IMR-90 (cell line): ENCODE results near the gene SGSM2. TPM values are rescaled to one million over a fixed set of nuclear protein-coding genes. Genes with fewer than 3 reads are reported as not detected.

ENCODE experiments used
- ATAC-seq: fragments of 200-7000 bp; cut with Tn5 transposase; 2 replicates; pipeline ENCODE4 v1.9.1; 2020; ENCODE audit warnings: low read depth, mild to moderate bottlenecking, moderate library complexity
- BruUV-seq: library from RNA; stranded (reverse); fragments of 400-500 nt; replicated peaks from 2 replicates; lab custom pipeline; 2021; lab: Mats Ljungman, UMichigan
- CTCF ChIA-PET: fragments of 300-600 bp; formaldehyde crosslinking; extraction: SDS; loops from one replicate; lab custom pipeline; 2021; ENCODE audit warnings: antibody characterized with exemption; lab: Yijun Ruan, JAX
- POLR2A ChIA-PET: fragments of 300-600 bp; sonication (Branson Sonifier 250); formaldehyde crosslinking; loops from one replicate; lab custom pipeline; 2022; ENCODE audit warnings: antibody characterized with exemption; ENCODE audit not compliant: unreplicated experiment; lab: Charles Lee
- DNase-seq: peaks from one replicate; pipeline ENCODE4 v3.0.0; 2013
- H2AFZ ChIP-seq: replicated peaks from 2 replicates; pipeline ENCODE3; 2013; ENCODE audit warnings: low read length, mild to moderate bottlenecking; ENCODE audit not compliant: poor library complexity
- H2AK5ac ChIP-seq: 2 replicates; pipeline ENCODE4 v1.6.1; 2013; ENCODE audit warnings: low read depth, low read length, inconsistent platforms
- H2AK9ac ChIP-seq: replicated peaks from 2 replicates; pipeline ENCODE3; 2013; ENCODE audit warnings: mild to moderate bottlenecking, low read depth, low read length, moderate library complexity; ENCODE audit not compliant: poor library complexity
- H2BK120ac ChIP-seq: 2 replicates; pipeline ENCODE4 v1.6.1; 2013; ENCODE audit warnings: low read depth, low read length, inconsistent platforms
- H2BK15ac ChIP-seq: 3 replicates; pipeline ENCODE4 v1.6.1; 2013; ENCODE audit warnings: low read depth, low read length, inconsistent platforms
- H2BK20ac ChIP-seq: 2 replicates; pipeline ENCODE4 v1.6.1; 2013; ENCODE audit warnings: low read depth, mild to moderate bottlenecking, inconsistent platforms, low read length, moderate library complexity
- H2BK5ac ChIP-seq: 2 replicates; pipeline ENCODE4 v1.6.1; 2013; ENCODE audit warnings: mild to moderate bottlenecking, low read depth, low read length, inconsistent platforms; ENCODE audit not compliant: poor library complexity, severe bottlenecking
- H3K14ac ChIP-seq: replicated peaks from 2 replicates; pipeline ENCODE4 v1.6.1; 2013; ENCODE audit warnings: low read depth, low read length, inconsistent platforms
- H3K18ac ChIP-seq: 2 replicates; pipeline ENCODE4 v1.6.1; 2013; ENCODE audit warnings: low read depth, low read length, control low read depth
- H3K23ac ChIP-seq: 2 replicates; pipeline ENCODE4 v1.6.1; 2013; ENCODE audit warnings: low read depth, low read length, inconsistent platforms
- H3K27ac ChIP-seq: 2 replicates; pipeline ENCODE4 v1.5.1; 2013; ENCODE audit warnings: mild to moderate bottlenecking, control low read depth, low read length; ENCODE audit not compliant: insufficient read depth
- H3K27me3 ChIP-seq: 2 replicates; pipeline ENCODE4 v1.6.1; 2013; ENCODE audit warnings: low read length; ENCODE audit not compliant: control insufficient read depth, insufficient read depth
- H3K36me3 ChIP-seq: 2 replicates; pipeline ENCODE4 v1.6.1; 2013; ENCODE audit warnings: low read length, mixed read lengths; ENCODE audit not compliant: control insufficient read depth, insufficient read depth
- H3K4ac ChIP-seq: 2 replicates; pipeline ENCODE4 v1.6.1; 2013; ENCODE audit warnings: low read depth, low read length, inconsistent platforms
- H3K4me1 ChIP-seq: 2 replicates; pipeline ENCODE4 v1.6.1; 2013; ENCODE audit warnings: low read length, mixed read lengths; ENCODE audit not compliant: control insufficient read depth, insufficient read depth
- H3K4me2 ChIP-seq: 2 replicates; pipeline ENCODE4 v1.6.1; 2013; ENCODE audit warnings: low read depth, mild to moderate bottlenecking, control low read depth, low read length, moderate library complexity
- H3K4me3 ChIP-seq: 2 replicates; pipeline ENCODE4 v1.5.1; 2013; ENCODE audit warnings: low read depth, mild to moderate bottlenecking, control low read depth, low read length, moderate library complexity; ENCODE audit not compliant: insufficient read depth
- H3K56ac ChIP-seq: 2 replicates; pipeline ENCODE4 v1.6.1; 2013; ENCODE audit warnings: low read length, inconsistent platforms; ENCODE audit not compliant: insufficient read depth; ENCODE audit errors: extremely low read depth
- H3K79me1 ChIP-seq, 2 experiments: 2 replicates each; pipeline ENCODE4 v1.6.1; 2013; ENCODE audit warnings: low read length in 2 of 2, inconsistent platforms in 1 of 2, low read depth in 1 of 2
- H3K9ac ChIP-seq: 2 replicates; pipeline ENCODE4 v1.6.1; 2013; ENCODE audit warnings: low read depth, low read length, control low read depth
- H3K9me1 ChIP-seq: 2 replicates; pipeline ENCODE4 v1.6.1; 2013; ENCODE audit warnings: low read length, inconsistent platforms; ENCODE audit not compliant: insufficient read depth
- H3K9me3 ChIP-seq: 2 replicates; pipeline ENCODE4 v1.6.1; 2013; ENCODE audit warnings: low read length; ENCODE audit not compliant: control insufficient read depth, insufficient read depth
- H4K20me1 ChIP-seq: 2 replicates; pipeline ENCODE4 v1.6.1; 2013; ENCODE audit warnings: low read length, inconsistent platforms; ENCODE audit not compliant: insufficient read depth
- H4K5ac ChIP-seq: 2 replicates; pipeline ENCODE4 v1.6.1; 2013; ENCODE audit warnings: mild to moderate bottlenecking, low read depth, low read length, control low read depth
- H4K8ac ChIP-seq, 2 experiments: 2 replicates each; pipeline ENCODE4 v1.6.1; 2013; ENCODE audit warnings: low read depth in 2 of 2, low read length in 2 of 2, control low read depth in 1 of 2, inconsistent platforms in 1 of 2
- H4K91ac ChIP-seq: 2 replicates; pipeline ENCODE4 v1.6.1; 2013; ENCODE audit warnings: low read depth, low read length, inconsistent platforms; ENCODE audit not compliant: insufficient read depth
- BHLHE40 ChIP-seq: fragments of 150-350 bp; IDR thresholded peaks from 2 replicates; pipeline ENCODE4 v1.6.1; 2016; ENCODE audit warnings: mild to moderate bottlenecking, low read depth, low read length
- CEBPB ChIP-seq: IDR thresholded peaks from 2 replicates; pipeline ENCODE4 v1.6.1; 2012; ENCODE audit warnings: low read depth, low read length, improper control_type of control experiment
- CHD1 ChIP-seq: IDR thresholded peaks from 2 replicates; pipeline ENCODE4 v1.6.1; 2012; ENCODE audit warnings: low read depth, low read length, improper control_type of control experiment
- CTCF ChIP-seq: conservative IDR thresholded peaks from 2 replicates; pipeline ENCODE4 v1.5.1; 2012; ENCODE audit warnings: mild to moderate bottlenecking, low read depth, low read length, improper control_type of control experiment
- ELK1 ChIP-seq: fragments of 150-350 bp; IDR thresholded peaks from 2 replicates; pipeline ENCODE4 v1.6.1; 2016; ENCODE audit warnings: low read depth, mild to moderate bottlenecking, low read length, moderate library complexity, borderline replicate concordance
- MAFK ChIP-seq: IDR thresholded peaks from 2 replicates; pipeline ENCODE4 v1.6.1; 2012; ENCODE audit warnings: low read depth, low read length, improper control_type of control experiment
- MAZ ChIP-seq: IDR thresholded peaks from 2 replicates; pipeline ENCODE4 v1.6.1; 2012; ENCODE audit warnings: low read depth, mild to moderate bottlenecking, low read length, improper control_type of control experiment, moderate library complexity, borderline replicate concordance
- MXI1 ChIP-seq: IDR thresholded peaks from 2 replicates; pipeline ENCODE4 v1.6.1; 2012; ENCODE audit warnings: low read depth, mild to moderate bottlenecking, low read length, moderate library complexity, borderline replicate concordance
- POLR2A ChIP-seq: IDR thresholded peaks from 2 replicates; pipeline ENCODE4 v1.6.1; 2012; ENCODE audit warnings: mild to moderate bottlenecking, low read depth, low read length
- RAD21 ChIP-seq: IDR thresholded peaks from 2 replicates; pipeline ENCODE4 v1.6.1; 2012; ENCODE audit warnings: low read length, improper control_type of control experiment
- RCOR1 ChIP-seq: IDR thresholded peaks from 2 replicates; pipeline ENCODE4 v1.6.1; 2012; ENCODE audit warnings: mild to moderate bottlenecking, low read length, improper control_type of control experiment; ENCODE audit not compliant: insufficient replicate concordance
- SMC3 ChIP-seq: fragments of 150-350 bp; IDR thresholded peaks from 2 replicates; pipeline ENCODE4 v1.6.1; 2016; ENCODE audit warnings: low read depth, mild to moderate bottlenecking, antibody characterized with exemption, low read length, moderate library complexity
- WGBS, 2 experiments: methylation state at CpG; one replicate each; pipeline versions ENCODE4 v1.1.5 to v1.1.7; 2013; ENCODE audit warnings: missing lambda C conversion rate in 2 of 2; ENCODE audit not compliant: insufficient read length in 1 of 2; ENCODE audit errors: extremely low coverage in 2 of 2; 5-methylcytosine and 5-hydroxymethylcytosine counted together
- dilution Hi-C: fragments of 300-500 bp; cut with HindIII; formaldehyde crosslinking; loops from one replicate; pipeline ENCODE4 v1.14.3; 2018; ENCODE audit warnings: low sequenced_read_pairs; ENCODE audit not compliant: unreplicated experiment
- in situ Hi-C: fragments of 300-500 bp; cut with MboI; formaldehyde crosslinking; loops from 3 replicates; pipeline ENCODE4 v1.14.3; 2019; ENCODE audit warnings: low sequenced_read_pairs, inconsistent platforms, mixed read lengths
- intact Hi-C: fragments of 100-400 bp; cut with micrococcal nuclease; formaldehyde crosslinking; loops from 2 replicates; pipeline ENCODE4 v1.10.0; 2022
- polyA plus RNA-seq, 3 experiments: library from polyadenylated mRNA; depleted of rRNA; stranded (reverse); fragments of >200 nt; gene quantifications; 2 replicates each; pipeline ENCODE4 v1.2.3, GENCODE V29; 2012; ENCODE audit warnings: low replicate concordance in 1 of 3
- total RNA-seq: library from RNA; depleted of rRNA; stranded (reverse); fragments of >200 nt; gene quantifications from 2 replicates; pipeline ENCODE4 v1.2.3, GENCODE V29; 2012

The SGSM2 gene
- total and polyA plus RNA-seq, 2 of the 4 experiments (the other 2 are of a cell fraction) = 13.6 to 81.2 TPM

- no peak for TF ChIP-seq ELK1
Observed at GRCh38 chr17:2374549-2375285, 37.4 kb downstream of the SGSM2 start (continued).

- DNase-seq = no peak
- WGBS, 2 experiments = 98% methylated on average over 19 of the region's 19 CpGs; no CpG with 5 or more reads in 1 of the 2 experiments
- in situ Hi-C loops = loop anchor here (5.0 kb wide), 1 partner anchor 37 kb away; no protein-coding TSS in a partner anchor
- TF ChIP-seq RAD21 (no peak), SMC3 (no peak), ELK1 (no peak), MXI1 (no peak), BHLHE40 (no peak), MAZ (no peak), MAFK (no peak), CTCF (no peak), CHD1 (no peak), RCOR1 (no peak), POLR2A (no peak), CEBPB (no peak)
Observed at GRCh38 chr17:2375406-2375805, 38.1 kb downstream of the SGSM2 start.

More at GRCh38 chr17:2375406-2375805, 38.1 kb downstream of the SGSM2 start:
- H3K4me3 ChIP-seq = no peak overlapping the region
- H2AK5ac ChIP-seq = no peak overlapping the region
- ChIA-PET CTCF (no interaction called here), POLR2A (no interaction called here)
- H2BK15ac ChIP-seq = no peak overlapping the region
- no peak overlapping the region for H3K4ac ChIP-seq
- peaks cover 60% of the 10 kb centered on the region for H3K36me3 ChIP-seq
- dilution Hi-C loops (no loop called here), intact Hi-C loops (no loop called here)
- H2AFZ ChIP-seq = no peak overlapping the region
- no peak overlapping the region for H3K27ac ChIP-seq
- no peak overlapping the region for H3K23ac ChIP-seq
- H4K8ac ChIP-seq = no peak overlapping the region
- no peak overlapping the region for H3K4me2 ChIP-seq
- no peak overlapping the region for H2BK5ac ChIP-seq
- no peak overlapping the region for H4K5ac ChIP-seq
- H3K9me1 ChIP-seq = 0 out of 2 replicates have a peak, but pooled peaks cover 3% of the 10 kb centered on the region
- no peak overlapping the region for H3K56ac ChIP-seq
- H2BK120ac ChIP-seq = no peak overlapping the region
- no peak overlapping the region for H4K91ac ChIP-seq
- H3K18ac ChIP-seq = no peak overlapping the region
- ATAC-seq = no peak
- H3K79me1 ChIP-seq = no peaks in the 10 kb centered on the region
- H3K14ac ChIP-seq = no peak overlapping the region
- no peak overlapping the region for H2AK9ac ChIP-seq
- no peaks in the 10 kb centered on the region for H3K27me3 ChIP-seq
- H3K9ac ChIP-seq = no peak overlapping the region
- no peaks in the 10 kb centered on the region; the same call in 1 of the 2 replicates for H4K20me1 ChIP-seq
- H2BK20ac ChIP-seq = no peak overlapping the region
- no TSS peak for BruUV-seq
- no peaks in the 10 kb centered on the region for H3K4me1 ChIP-seq
- H3K9me3 ChIP-seq = no peaks in the 10 kb centered on the region
